ENCODE data around the gene NQO1.

The NQO1 gene

GRCh38 chr16:69663846-69664245 lies 62.5 kb downstream of the NQO1 start:
- no peak overlapping the region for H3K27ac Mint-ChIP-seq
- DNase-seq, result no peak
- no peaks in the 10 kb centered on the region for H3K4me1 Mint-ChIP-seq
- ATAC-seq (replicated peaks), result no peak
- no peak overlapping the region for H3K4me3 Mint-ChIP-seq
- no peaks in the 10 kb centered on the region for H3K9me3 Mint-ChIP-seq
- peaks cover 30 to 32% of the 10 kb centered on the region in 2 donors for H3K36me3 Mint-ChIP-seq
- no peaks in the 10 kb centered on the region for H3K27me3 Mint-ChIP-seq

GRCh38 chr16:69662901-69663300 lies 63.5 kb downstream of the NQO1 start:
- no peak for DNase-seq
- Mint-ChIP-seq H3K27ac (no peak overlapping the region), H3K9me3 (no peaks in the 10 kb centered on the region), H3K4me1 (no peaks in the 10 kb centered on the region), H3K4me3 (no peak overlapping the region), H3K27me3 (no peaks in the 10 kb centered on the region), H3K36me3 (peaks cover 26 to 28% of the 10 kb centered on the region in 2 donors)
- ATAC-seq (replicated peaks), result no peak

- Mint-ChIP-seq H3K27me3 (no peaks in the 10 kb centered on the region), H3K4me1 (no peaks in the 10 kb centered on the region), H3K4me3 (no peak overlapping the region), H3K36me3 (peaks cover 26 to 30% of the 10 kb centered on the region in 2 donors), H3K9me3 (no peaks in the 10 kb centered on the region), H3K27ac (no peak overlapping the region)
- no peak for ATAC-seq (replicated peaks)
- no peak for DNase-seq
These were observed 66.2 kb downstream of the NQO1 start for GRCh38 chr16:69660166-69660565.
